HUES64 (cell line): ENCODE data around the gene EFNA4.

Experiments
- H3K27ac ChIP-seq: 2 replicates; pipeline ENCODE4 v1.7.0; 2013; ENCODE audit warnings: low read depth, low read length, inconsistent platforms
- H3K27me3 ChIP-seq: 2 replicates; pipeline ENCODE4 v1.6.1; 2013; ENCODE audit warnings: mild to moderate bottlenecking, low read length; ENCODE audit not compliant: insufficient read depth
- H3K36me3 ChIP-seq: 2 replicates; pipeline ENCODE4 v1.6.1; 2013; ENCODE audit warnings: mild to moderate bottlenecking, low read length; ENCODE audit not compliant: insufficient read depth
- H3K4me1 ChIP-seq: 2 replicates; pipeline ENCODE4 v1.6.1; 2013; ENCODE audit warnings: mild to moderate bottlenecking, low read length, moderate library complexity; ENCODE audit not compliant: insufficient read depth
- H3K4me3 ChIP-seq: 2 replicates; pipeline ENCODE4 v1.5.1; 2013; ENCODE audit warnings: mild to moderate bottlenecking, low read length, moderate library complexity
- H3K9ac ChIP-seq: 2 replicates; pipeline ENCODE4 v1.6.1; 2013; ENCODE audit warnings: mild to moderate bottlenecking, low read depth, low read length
- H3K9me3 ChIP-seq: 2 replicates; pipeline ENCODE4 v1.6.1; 2013; ENCODE audit warnings: low read depth, low read length; ENCODE audit not compliant: insufficient read depth
- WGBS: fragments of 150-250, 120-280 bp; methylation state at CpG from one replicate; pipeline ENCODE4 v1.1.7; 2013; ENCODE audit warnings: missing lambda C conversion rate; 5-methylcytosine and 5-hydroxymethylcytosine counted together

EFNA4 gene

GRCh38 chr1:155022136-155022926 is 41.2 kb upstream of the EFNA4 start:
- Histone ChIP-seq H3K4me1 (peaks cover 9% of the 10 kb centered on the region), H3K36me3 (no peaks in the 10 kb centered on the region), H3K27me3 (no peaks in the 10 kb centered on the region), H3K9me3 (no peaks in the 10 kb centered on the region), H3K27ac (no peak overlapping the region), H3K9ac (no peak overlapping the region), H3K4me3 (no peak overlapping the region)
- 93% methylated on average over 7 of the region's 8 CpGs for WGBS

- Histone ChIP-seq H3K4me3 (no peak overlapping the region), H3K27me3 (no peaks in the 10 kb centered on the region), H3K9me3 (no peaks in the 10 kb centered on the region), H3K4me1 (peaks cover 7% of the 10 kb centered on the region), H3K9ac (no peak overlapping the region), H3K27ac (no peak overlapping the region), H3K36me3 (no peaks in the 10 kb centered on the region)
- 88% methylated on average over 4 of the region's 4 CpGs for whole genome bisulfite sequencing
These were observed 40.7 kb upstream of the EFNA4 start for GRCh38 chr1:155022927-155023236.

GRCh38 chr1:155023627-155024026 is 39.9 kb upstream of the EFNA4 start:
- no peaks in the 10 kb centered on the region for H3K27me3 ChIP-seq
- H3K9me3 ChIP-seq = no peaks in the 10 kb centered on the region
- peaks cover 3% of the 10 kb centered on the region; the same call in 1 of the 2 replicates for H3K4me1 ChIP-seq
- H3K27ac ChIP-seq = no peak overlapping the region
- WGBS = 79% methylated on average over 5 of the region's 5 CpGs
- H3K36me3 ChIP-seq = no peaks in the 10 kb centered on the region
- no peak overlapping the region for H3K4me3 ChIP-seq
- H3K9ac ChIP-seq = no peak overlapping the region

GRCh38 chr1:155024315-155024714 is 39.2 kb upstream of the EFNA4 start:
- Histone ChIP-seq H3K27me3 (no peaks in the 10 kb centered on the region), H3K9me3 (no peaks in the 10 kb centered on the region)
- WGBS = 95% methylated on average over 9 of the region's 9 CpGs

GRCh38 chr1:155026154-155026553 is 37.4 kb upstream of the EFNA4 start:
- H3K27ac ChIP-seq = no peak overlapping the region
- no peaks in the 10 kb centered on the region for H3K36me3 ChIP-seq
- no peak overlapping the region for H3K9ac ChIP-seq
- WGBS = 61% methylated on average over 9 of the region's 9 CpGs
- peaks cover 3% of the 10 kb centered on the region; the same call in 1 of the 2 replicates for H3K4me1 ChIP-seq
- H3K27me3 ChIP-seq = no peaks in the 10 kb centered on the region
- H3K4me3 ChIP-seq = no peak overlapping the region
- H3K9me3 ChIP-seq = no peaks in the 10 kb centered on the region

More at GRCh38 chr1:155024315-155024714, 39.2 kb upstream of the EFNA4 start:
- Histone ChIP-seq H3K36me3 (no peaks in the 10 kb centered on the region), H3K4me3 (no peak overlapping the region), H3K27ac (no peak overlapping the region), H3K4me1 (peaks cover 3% of the 10 kb centered on the region; the same call in 1 of the 2 replicates), H3K9ac (no peak overlapping the region)

- Histone ChIP-seq H3K9ac (no peak overlapping the region), H3K27ac (no peak overlapping the region), H3K4me1 (peaks cover 3% of the 10 kb centered on the region; the same call in 1 of the 2 replicates), H3K27me3 (no peaks in the 10 kb centered on the region), H3K4me3 (no peak overlapping the region), H3K36me3 (no peaks in the 10 kb centered on the region), H3K9me3 (no peaks in the 10 kb centered on the region)
- WGBS = 94% methylated on average over 6 of the region's 6 CpGs
These were observed 37.0 kb upstream of the EFNA4 start for GRCh38 chr1:155026588-155026987.

GRCh38 chr1:155029513-155030242 is 33.9 kb upstream of the EFNA4 start:
- H3K9ac ChIP-seq = no peak overlapping the region
- 89% methylated on average over 16 of the region's 16 CpGs for WGBS
- no peak overlapping the region for H3K27ac ChIP-seq
- H3K27me3 ChIP-seq = no peaks in the 10 kb centered on the region
- no peaks in the 10 kb centered on the region for H3K36me3 ChIP-seq
- no peak overlapping the region for H3K4me3 ChIP-seq
- H3K4me1 ChIP-seq = peaks cover 3% of the 10 kb centered on the region; the same call in 1 of the 2 replicates
- H3K9me3 ChIP-seq = no peaks in the 10 kb centered on the region

- no peak overlapping the region for H3K27ac ChIP-seq
- WGBS = 90% methylated on average over 15 of the region's 15 CpGs
- no peaks in the 10 kb centered on the region for H3K9me3 ChIP-seq
- no peak overlapping the region for H3K4me3 ChIP-seq
- H3K27me3 ChIP-seq = no peaks in the 10 kb centered on the region
- H3K9ac ChIP-seq = no peak overlapping the region
- H3K4me1 ChIP-seq = peaks cover 3% of the 10 kb centered on the region; the same call in 1 of the 2 replicates
- no peaks in the 10 kb centered on the region for H3K36me3 ChIP-seq
These were observed 33.2 kb upstream of the EFNA4 start for GRCh38 chr1:155030243-155030795.

GRCh38 chr1:155030899-155031298 is 32.6 kb upstream of the EFNA4 start:
- H3K4me3 ChIP-seq = no peak overlapping the region
- peaks cover 3% of the 10 kb centered on the region; the same call in 1 of the 2 replicates for H3K4me1 ChIP-seq
- H3K9me3 ChIP-seq = no peaks in the 10 kb centered on the region
- 91% methylated on average over 11 of the region's 11 CpGs for WGBS
- no peak overlapping the region for H3K9ac ChIP-seq
- H3K36me3 ChIP-seq = no peaks in the 10 kb centered on the region
- no peak overlapping the region for H3K27ac ChIP-seq
- no peaks in the 10 kb centered on the region for H3K27me3 ChIP-seq

GRCh38 chr1:155032886-155033285 is 30.7 kb upstream of the EFNA4 start:
- Histone ChIP-seq H3K9ac (no peak overlapping the region), H3K4me1 (no peaks in the 10 kb centered on the region), H3K27ac (no peak overlapping the region), H3K36me3 (no peaks in the 10 kb centered on the region), H3K9me3 (no peaks in the 10 kb centered on the region), H3K27me3 (no peaks in the 10 kb centered on the region), H3K4me3 (no peak overlapping the region)
- 92% methylated on average over 12 of the region's 12 CpGs for WGBS

- Histone ChIP-seq H3K4me1 (peaks cover 2% of the 10 kb centered on the region; the same call in 1 of the 2 replicates), H3K36me3 (no peaks in the 10 kb centered on the region), H3K9me3 (no peaks in the 10 kb centered on the region), H3K9ac (no peak within 1 kb of the TSS), H3K27me3 (no peaks in the 10 kb centered on the region), H3K27ac (no peak within 1 kb of the TSS), H3K4me3 (no peak within 1 kb of the TSS)
- WGBS = 93% methylated on average over 9 of the region's 9 CpGs
These were observed 30.0 kb upstream of the EFNA4 start, which contains the start of the genes DCST1 and DCST2 for GRCh38 chr1:155033524-155033923. Gene DCST1 (plus strand): TSS chr1:155033824. CDS start chr1:155034037, 213 bp downstream. Gene DCST2 (minus strand): TSS chr1:155033781. CDS start chr1:155033701, 80 bp downstream.
